Measurements from ENCODE around the gene GNG7. TPM values are rescaled to one million over a fixed set of nuclear protein-coding genes. Genes with fewer than 3 reads are reported as not detected.
"Not testable (repeated sequence)": the region's sequence is repeated elsewhere in the genome, so short reads cannot be mapped to it uniquely, and the experiment has no call there.

Gene GNG7
- total RNA-seq, 4 donors from 2014 or later, result 1.3 to 3.9 (median 1.8) TPM

GRCh38 chr19:2661615-2662014 lies 40.9 kb downstream of the GNG7 start:
- DNase-seq (ENCODE audit: low spot score) (no peak), ATAC-seq (ENCODE audit: low FRiP score) (no peak)
- no peak for TF ChIP-seq CTCF (IDR thresholded peaks at IDR 0.05)

GRCh38 chr19:2659856-2660432 lies 42.5 kb downstream of the GNG7 start:
- no peak for TF ChIP-seq CTCF (IDR thresholded peaks at IDR 0.05)
- DNase-seq (ENCODE audit: low spot score) (no peak), ATAC-seq (ENCODE audit: low FRiP score) (no peak)

GRCh38 chr19:2656533-2656932 lies 46.0 kb downstream of the GNG7 start:
- ATAC-seq (ENCODE audit: low FRiP score), result no peak

GRCh38 chr19:2653710-2654707 lies 48.5 kb downstream of the GNG7 start:
- no peak for TF ChIP-seq CTCF (IDR thresholded peaks at IDR 0.05)
- ATAC-seq (ENCODE audit: low FRiP score), result no peak

More at GRCh38 chr19:2656533-2656932, 46.0 kb downstream of the GNG7 start:
- DNase-seq (ENCODE audit: low spot score), result no peak
- no peak for TF ChIP-seq CTCF (IDR thresholded peaks at IDR 0.05)

GRCh38 chr19:2653218-2653617 lies 49.3 kb downstream of the GNG7 start:
- no peak for TF ChIP-seq CTCF (IDR thresholded peaks at IDR 0.05)
- no peak for ATAC-seq (ENCODE audit: low FRiP score)

More at GRCh38 chr19:2653710-2654707, 48.5 kb downstream of the GNG7 start:
- DNase-seq (ENCODE audit: low spot score), result no peak

GRCh38 chr19:2652504-2653099 lies 49.9 kb downstream of the GNG7 start:
- no peak for ATAC-seq (ENCODE audit: low FRiP score)
- no peak for DNase-seq (ENCODE audit: low spot score)
- no peak for TF ChIP-seq CTCF (IDR thresholded peaks at IDR 0.05)

More at GRCh38 chr19:2653218-2653617, 49.3 kb downstream of the GNG7 start:
- DNase-seq (ENCODE audit: low spot score), result no peak

- not testable (repeated sequence) for ATAC-seq (ENCODE audit: low FRiP score); DNase-seq (ENCODE audit: low spot score)
Measured at GRCh38 chr19:2651002-2651733, 51.3 kb downstream of the GNG7 start.
